Measurements from ENCODE around the gene KRTAP4-4.

- TF ChIP-seq GATA2 (IDR thresholded peaks at IDR 0.05; ENCODE audit: low read depth, low read length) = no peak
- TF ChIP-seq GATA3 (IDR thresholded peaks at IDR 0.05; ENCODE audit: low read depth, low read length) = no peak
These were observed 44.3 kb downstream of the KRTAP4-4 start for GRCh38 chr17:41116297-41116696.

Data from SH-SY5Y (cell line).